Mammary microvascular endothelial cell (primary cell): Measurements from ENCODE around the gene CISD1. TPM values are rescaled to one million over a fixed set of nuclear protein-coding genes. Genes with fewer than 3 reads are reported as not detected.

ENCODE experiments used
- total RNA-seq: library from RNA; depleted of rRNA; stranded (reverse); fragments of >200 nt; gene quantifications from 2 replicates; pipeline ENCODE4 v1.2.3, GENCODE V29; 2015

Gene CISD1
- 30.7 and 39.9 TPM in 2 replicates for total RNA-seq

DNA sequence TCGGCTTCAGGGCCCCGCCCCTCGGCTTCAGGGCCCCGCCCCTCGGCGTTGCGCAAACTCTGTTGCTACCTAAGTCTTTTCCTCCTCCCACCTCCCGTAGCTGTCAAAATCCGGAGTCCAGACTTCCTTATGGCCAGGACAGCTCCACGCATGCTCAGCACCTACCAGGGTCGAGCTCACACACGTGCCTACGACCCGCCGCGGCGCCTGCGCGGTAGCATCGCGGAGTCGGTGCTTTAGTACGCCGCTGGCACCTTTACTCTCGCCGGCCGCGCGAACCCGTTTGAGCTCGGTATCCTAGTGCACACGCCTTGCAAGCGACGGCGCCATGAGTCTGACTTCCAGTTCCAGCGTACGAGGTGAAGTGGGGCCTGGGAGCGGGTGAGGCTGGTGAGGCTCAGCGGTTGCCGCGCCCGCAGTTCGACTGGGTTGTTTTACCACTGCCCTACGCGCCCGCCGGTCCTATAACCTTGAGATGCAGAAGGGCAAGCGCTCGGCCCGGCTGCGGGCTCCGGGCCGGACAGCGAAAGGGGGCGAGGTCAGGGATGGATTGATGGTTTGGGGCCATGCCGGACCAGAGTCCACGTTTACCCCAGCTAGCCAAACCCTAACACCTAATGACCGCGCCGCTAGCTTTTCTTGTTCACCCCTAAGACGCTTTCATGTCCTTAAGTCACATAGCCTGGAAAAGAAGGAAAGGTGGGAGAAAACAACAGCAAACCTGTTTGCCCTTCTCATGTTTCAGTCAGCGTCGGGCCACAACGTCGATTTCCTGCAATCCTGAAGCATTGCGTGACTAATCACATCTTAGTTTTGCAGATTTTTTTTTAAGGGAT lies at the start of gene CISD1:
Gene CISD1 (plus strand): TSS at position 217 of the 836 bp plus-strand sequence. CDS start 112 bp downstream, at position 329.

GRCh38 chr10:58267713-58268453 lies 1.1 kb upstream of the CISD1 start, which contains the start of gene IPMK:
IPMK (minus strand) TSS chr10:58267894; CDS start chr10:58267611, 283 bp downstream.

GRCh38 chr10:58334817-58335305 lies 65.9 kb downstream of the CISD1 start, which contains the start of gene UBE2D1:
UBE2D1 (plus strand) TSS chr10:58335006; CDS start chr10:58335202, 196 bp downstream.

Other genes with a start within 250 kb of the CISD1 start
- gene IPMK, start 1.3 kb upstream of the CISD1 start, total RNA-seq, result 9.3 and 9.5 TPM in 2 replicates
- 11.4 and 14.0 TPM in 2 replicates for gene UBE2D1, start 65.8 kb downstream of the CISD1 start, total RNA-seq
- gene TFAM, start 116.2 kb downstream of the CISD1 start, total RNA-seq, result 37.8 and 38.4 TPM in 2 replicates
- 0.15 TPM in 1 of 2 replicates, not detected in the other for gene BICC1, start 243.7 kb downstream of the CISD1 start, total RNA-seq